Karpas-422 (cell line): ENCODE measurements around the gene BPIFA3. TPM values are rescaled to one million over a fixed set of nuclear protein-coding genes. Genes with fewer than 3 reads are reported as not detected.

Source experiments
- DNase-seq: peaks from one replicate; pipeline ENCODE4 v3.0.0-alpha.2; 2015
- H2AFZ ChIP-seq: fragments of 200-600 bp; sonication (generic); 2 replicates; pipeline ENCODE4 v1.6.1; 2014; ENCODE audit warnings: antibody characterized with exemption, low read length, mixed read lengths
- H3K27ac ChIP-seq: fragments of 200-600 bp; sonication (generic); 2 replicates; pipeline ENCODE4 v1.5.1; 2014; ENCODE audit warnings: mild to moderate bottlenecking, low read length, moderate library complexity
- H3K27me3 ChIP-seq: fragments of 200-600 bp; sonication (generic); 2 replicates; pipeline ENCODE4 v1.6.1; 2014; ENCODE audit warnings: low read length, mixed read lengths
- H3K36me3 ChIP-seq: fragments of 200-600 bp; sonication (generic); 2 replicates; pipeline ENCODE4 v1.6.1; 2014; ENCODE audit warnings: low read length, mixed read lengths; ENCODE audit not compliant: insufficient read depth
- H3K4me1 ChIP-seq: fragments of 200-600 bp; sonication (generic); 2 replicates; pipeline ENCODE4 v1.6.1; 2014; ENCODE audit warnings: mild to moderate bottlenecking, low read length, mixed read lengths
- H3K4me2 ChIP-seq: fragments of 200-600 bp; sonication (generic); 2 replicates; pipeline ENCODE4 v1.6.1; 2014; ENCODE audit warnings: low read length, low read depth, mild to moderate bottlenecking; ENCODE audit not compliant: poor library complexity, severe bottlenecking
- H3K4me3 ChIP-seq: fragments of 200-600 bp; sonication (generic); 2 replicates; pipeline ENCODE4 v1.5.1; 2014; ENCODE audit warnings: mild to moderate bottlenecking, antibody characterized with exemption, low read length, mixed read lengths
- H3K79me2 ChIP-seq: fragments of 200-600 bp; sonication (generic); 2 replicates; pipeline ENCODE4 v1.6.1; 2014; ENCODE audit warnings: mild to moderate bottlenecking, low read length, mixed read lengths
- H3K9ac ChIP-seq: fragments of 200-600 bp; sonication (generic); 2 replicates; pipeline ENCODE4 v1.6.0; 2014; ENCODE audit warnings: low read length
- H3K9me2 ChIP-seq: fragments of 200-600 bp; sonication (generic), shearing (Covaris generic); replicated peaks from 2 replicates; pipeline ENCODE4 v1.6.0; 2014; ENCODE audit warnings: mild to moderate bottlenecking, low read length, moderate library complexity; ENCODE audit not compliant: insufficient read depth
- H3K9me3 ChIP-seq: fragments of 300-700, 200-600 bp; sonication (generic); 2 replicates; pipeline ENCODE4 v1.6.1; 2014; ENCODE audit warnings: low read length, mixed read lengths
- H4K20me1 ChIP-seq: fragments of 200-600 bp; sonication (generic); 2 replicates; pipeline ENCODE4 v1.6.1; 2014; ENCODE audit warnings: mild to moderate bottlenecking, antibody characterized with exemption, low read length, low read depth; ENCODE audit not compliant: insufficient read depth
- total RNA-seq: library from RNA; depleted of rRNA; stranded (reverse); fragments of >200 nt; shearing (Covaris generic); gene quantifications from 2 replicates; pipeline ENCODE4 v1.2.3, GENCODE V29; 2014; ENCODE audit warnings: low replicate concordance

The BPIFA3 gene
- total RNA-seq, 1 experiment from 2014 or later: not detected

DNA sequence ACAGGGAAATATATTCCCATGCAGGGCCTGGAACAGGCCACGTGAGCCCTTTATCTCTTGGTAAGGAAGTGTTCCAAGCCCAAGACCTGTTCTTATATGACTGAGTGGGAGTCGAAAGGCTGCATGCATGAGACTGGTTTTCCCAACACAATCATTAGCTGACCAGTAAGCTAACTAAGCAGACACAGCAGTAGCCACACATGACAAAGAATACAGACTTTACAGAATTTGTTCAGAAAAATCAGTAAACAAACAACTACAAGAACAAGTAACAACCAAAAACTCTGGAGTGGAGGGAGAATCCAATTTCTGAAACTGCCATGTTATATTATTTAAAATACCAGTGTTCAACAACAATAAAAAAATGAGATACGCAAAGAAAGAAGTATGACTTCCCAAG is 35.3 kb downstream of the BPIFA3 start:
- H3K36me3 ChIP-seq: no peaks in the 10 kb centered on the region
- H3K79me2 ChIP-seq: no peaks in the 10 kb centered on the region
- H3K4me3 ChIP-seq: no peak overlapping the region
- no peaks in the 10 kb centered on the region for H4K20me1 ChIP-seq
- H3K9me2 ChIP-seq: no peaks in the 10 kb centered on the region
- peaks cover 23% of the 10 kb centered on the region for H3K4me1 ChIP-seq
- H3K27me3 ChIP-seq: no peaks in the 10 kb centered on the region
- H3K9me3 ChIP-seq: no peaks in the 10 kb centered on the region
- no peak for DNase-seq
- H3K27ac ChIP-seq: no peak overlapping the region
- no peak overlapping the region for H2AFZ ChIP-seq
- H3K9ac ChIP-seq: no peak overlapping the region
- H3K4me2 ChIP-seq: no peak overlapping the region

- no peak overlapping the region for H3K4me2 ChIP-seq
- no peaks in the 10 kb centered on the region for H3K9me3 ChIP-seq
Measured at GRCh38 chr20:33255005-33255404, 37.9 kb downstream of the BPIFA3 start.

DNA sequence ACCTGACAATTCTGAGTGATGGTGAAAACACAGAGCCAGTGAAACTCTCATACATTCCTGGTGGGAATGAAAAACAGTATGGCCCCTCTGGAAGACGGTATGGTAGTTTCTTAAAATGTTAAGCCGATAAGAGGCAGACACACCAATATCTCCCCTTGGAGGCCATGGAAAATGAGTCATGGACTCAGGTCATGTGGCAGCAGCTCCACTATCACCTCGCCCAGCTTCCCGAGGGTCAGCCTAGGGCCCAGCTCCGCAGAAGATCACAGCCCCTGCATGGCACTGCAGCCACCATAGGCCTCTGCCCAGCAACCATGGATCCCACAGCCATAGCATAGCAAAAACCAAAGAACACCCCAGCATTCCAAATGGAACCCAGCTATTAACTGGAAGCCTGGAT is 40.1 kb downstream of the BPIFA3 start:
- no peaks in the 10 kb centered on the region for H3K9me3 ChIP-seq
- DNase-seq: no peak
- H3K4me3 ChIP-seq: no peak overlapping the region
- H3K27ac ChIP-seq: no peak overlapping the region
- H3K27me3 ChIP-seq: no peaks in the 10 kb centered on the region
- no peaks in the 10 kb centered on the region for H3K4me1 ChIP-seq
- no peaks in the 10 kb centered on the region for H3K9me2 ChIP-seq
- H3K36me3 ChIP-seq: no peaks in the 10 kb centered on the region
- no peak overlapping the region for H3K4me2 ChIP-seq
- H2AFZ ChIP-seq: no peak overlapping the region
- H3K79me2 ChIP-seq: no peaks in the 10 kb centered on the region
- no peaks in the 10 kb centered on the region for H4K20me1 ChIP-seq
- no peak overlapping the region for H3K9ac ChIP-seq

More at GRCh38 chr20:33255005-33255404, 37.9 kb downstream of the BPIFA3 start:
- Histone ChIP-seq H3K4me1 (peaks cover 19% of the 10 kb centered on the region), H3K79me2 (no peaks in the 10 kb centered on the region), H3K4me3 (no peak overlapping the region), H3K36me3 (no peaks in the 10 kb centered on the region), H3K27ac (no peak overlapping the region), H3K9me2 (no peaks in the 10 kb centered on the region), H2AFZ (no peak overlapping the region), H3K9ac (no peak overlapping the region), H3K27me3 (no peaks in the 10 kb centered on the region), H4K20me1 (no peaks in the 10 kb centered on the region)
- DNase-seq: no peak

DNA sequence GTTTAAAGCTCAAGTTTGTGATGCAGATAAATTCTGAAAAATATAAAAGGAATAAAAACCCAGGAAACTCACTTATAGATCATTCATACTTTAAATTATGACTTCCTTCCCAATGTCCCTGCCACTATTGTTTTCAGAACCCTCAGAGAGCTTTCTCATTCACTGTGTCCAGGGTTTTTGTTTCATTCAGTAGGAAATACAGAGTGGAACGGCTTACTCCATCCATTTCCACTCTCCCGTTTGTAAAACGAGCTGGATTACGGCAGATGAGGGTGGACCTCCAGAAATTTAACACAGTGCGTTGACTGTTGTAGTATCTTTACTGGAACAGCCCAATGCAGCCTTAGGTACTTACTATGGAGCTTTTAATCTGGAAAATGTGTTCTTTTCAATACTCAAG is 42.2 kb downstream of the BPIFA3 start:
- no peak overlapping the region for H2AFZ ChIP-seq

GRCh38 chr20:33261465-33261864 is 44.3 kb downstream of the BPIFA3 start:
- Histone ChIP-seq H3K36me3 (no peaks in the 10 kb centered on the region), H3K9me2 (no peaks in the 10 kb centered on the region), H3K27me3 (no peaks in the 10 kb centered on the region), H3K27ac (no peak overlapping the region), H3K4me1 (no peaks in the 10 kb centered on the region), H3K79me2 (no peaks in the 10 kb centered on the region), H3K9me3 (no peaks in the 10 kb centered on the region), H4K20me1 (no peaks in the 10 kb centered on the region), H3K4me2 (no peak overlapping the region), H3K4me3 (no peak overlapping the region), H2AFZ (no peak overlapping the region), H3K9ac (no peak overlapping the region)
- DNase-seq: no peak

More for the DNA sequence above, 42.2 kb downstream of the BPIFA3 start:
- Histone ChIP-seq H3K9me2 (no peaks in the 10 kb centered on the region), H3K9me3 (no peaks in the 10 kb centered on the region), H3K27me3 (no peaks in the 10 kb centered on the region), H3K36me3 (no peaks in the 10 kb centered on the region), H3K27ac (no peak overlapping the region), H4K20me1 (no peaks in the 10 kb centered on the region), H3K9ac (no peak overlapping the region), H3K4me2 (no peak overlapping the region), H3K4me3 (no peak overlapping the region), H3K4me1 (no peaks in the 10 kb centered on the region), H3K79me2 (no peaks in the 10 kb centered on the region)
- DNase-seq: no peak

DNA sequence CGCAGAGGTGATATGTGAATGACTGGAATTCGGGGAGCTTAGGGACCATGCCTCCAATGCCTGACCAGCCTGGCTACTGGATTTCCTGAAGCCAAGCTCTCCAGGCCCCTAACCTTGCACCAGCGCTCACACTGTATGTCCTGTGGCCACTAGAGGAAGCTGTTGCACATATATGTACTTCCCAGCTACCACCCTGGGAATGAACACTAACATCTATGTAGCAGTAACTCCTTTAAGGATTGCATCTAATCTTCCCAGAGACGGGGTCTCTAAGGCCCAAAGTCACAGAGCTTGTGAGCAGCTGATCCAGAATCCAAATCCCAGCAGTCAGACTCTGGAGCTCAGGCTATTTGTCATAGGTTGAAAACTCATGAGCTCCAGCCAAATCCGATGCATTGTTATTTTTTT is 45.5 kb downstream of the BPIFA3 start:
- H2AFZ ChIP-seq: no peak overlapping the region
- DNase-seq: peak; percentile 82
- H3K9me2 ChIP-seq: no peaks in the 10 kb centered on the region
- H4K20me1 ChIP-seq: no peaks in the 10 kb centered on the region
- H3K4me2 ChIP-seq: no peak overlapping the region
- no peaks in the 10 kb centered on the region for H3K4me1 ChIP-seq
- H3K9ac ChIP-seq: no peak overlapping the region
- H3K4me3 ChIP-seq: no peak overlapping the region
- no peaks in the 10 kb centered on the region for H3K27me3 ChIP-seq
- H3K9me3 ChIP-seq: no peaks in the 10 kb centered on the region
- no peak overlapping the region for H3K27ac ChIP-seq
- no peaks in the 10 kb centered on the region for H3K79me2 ChIP-seq
- H3K36me3 ChIP-seq: no peaks in the 10 kb centered on the region

- Histone ChIP-seq H3K4me3 (no peak overlapping the region), H2AFZ (no peak overlapping the region)
Measured at GRCh38 chr20:33263784-33264183, 46.6 kb downstream of the BPIFA3 start.

DNA sequence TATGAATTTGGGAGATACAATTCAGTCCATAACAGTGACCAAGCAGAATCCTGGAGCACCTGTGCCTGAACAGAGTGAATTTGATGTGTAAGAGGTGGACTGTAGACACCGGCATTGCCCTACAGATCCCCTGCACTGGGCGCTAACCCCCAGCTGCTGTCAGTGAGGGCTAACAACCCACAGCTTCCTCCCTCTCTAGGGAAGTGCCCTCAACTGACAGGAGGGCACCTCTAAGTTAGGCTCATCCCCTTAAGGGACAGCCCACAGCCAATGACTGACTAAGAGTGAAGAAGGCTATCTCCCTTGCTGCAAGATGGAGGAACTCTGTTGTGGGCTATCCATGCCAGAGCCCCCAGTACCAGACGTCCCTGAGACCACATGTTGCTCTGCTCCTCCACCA is 50.5 kb downstream of the BPIFA3 start:
- H3K79me2 ChIP-seq: no peaks in the 10 kb centered on the region
- no peaks in the 10 kb centered on the region for H3K27me3 ChIP-seq
- H3K9me3 ChIP-seq: no peaks in the 10 kb centered on the region
- no peak overlapping the region for H3K9ac ChIP-seq
- H3K27ac ChIP-seq: no peak overlapping the region
- no peak overlapping the region for H2AFZ ChIP-seq
- no peaks in the 10 kb centered on the region for H4K20me1 ChIP-seq
- H3K36me3 ChIP-seq: no peaks in the 10 kb centered on the region
- H3K9me2 ChIP-seq: no peaks in the 10 kb centered on the region
- no peaks in the 10 kb centered on the region for H3K4me1 ChIP-seq
- no peak overlapping the region for H3K4me3 ChIP-seq
- no peak overlapping the region for H3K4me2 ChIP-seq
- DNase-seq: peak; percentile 22

More at GRCh38 chr20:33263784-33264183, 46.6 kb downstream of the BPIFA3 start:
- no peaks in the 10 kb centered on the region for H3K9me2 ChIP-seq
- H3K36me3 ChIP-seq: no peaks in the 10 kb centered on the region
- no peaks in the 10 kb centered on the region for H3K79me2 ChIP-seq
- H3K27me3 ChIP-seq: no peaks in the 10 kb centered on the region
- H3K9me3 ChIP-seq: no peaks in the 10 kb centered on the region
- no peak for DNase-seq
- no peak overlapping the region for H3K27ac ChIP-seq
- H4K20me1 ChIP-seq: no peaks in the 10 kb centered on the region
- H3K4me2 ChIP-seq: no peak overlapping the region
- H3K9ac ChIP-seq: no peak overlapping the region
- H3K4me1 ChIP-seq: no peaks in the 10 kb centered on the region
